GM15510 (cell line): Measurements from ENCODE around the gene PLCB1.

ENCODE experiments used
- POLR2A ChIP-seq: IDR thresholded peaks from 3 replicates; pipeline ENCODE4 v1.6.1; 2011; ENCODE audit warnings: borderline replicate concordance; ENCODE audit not compliant: insufficient read length; ENCODE audit errors: extremely low read depth

PLCB1 gene

DNA sequence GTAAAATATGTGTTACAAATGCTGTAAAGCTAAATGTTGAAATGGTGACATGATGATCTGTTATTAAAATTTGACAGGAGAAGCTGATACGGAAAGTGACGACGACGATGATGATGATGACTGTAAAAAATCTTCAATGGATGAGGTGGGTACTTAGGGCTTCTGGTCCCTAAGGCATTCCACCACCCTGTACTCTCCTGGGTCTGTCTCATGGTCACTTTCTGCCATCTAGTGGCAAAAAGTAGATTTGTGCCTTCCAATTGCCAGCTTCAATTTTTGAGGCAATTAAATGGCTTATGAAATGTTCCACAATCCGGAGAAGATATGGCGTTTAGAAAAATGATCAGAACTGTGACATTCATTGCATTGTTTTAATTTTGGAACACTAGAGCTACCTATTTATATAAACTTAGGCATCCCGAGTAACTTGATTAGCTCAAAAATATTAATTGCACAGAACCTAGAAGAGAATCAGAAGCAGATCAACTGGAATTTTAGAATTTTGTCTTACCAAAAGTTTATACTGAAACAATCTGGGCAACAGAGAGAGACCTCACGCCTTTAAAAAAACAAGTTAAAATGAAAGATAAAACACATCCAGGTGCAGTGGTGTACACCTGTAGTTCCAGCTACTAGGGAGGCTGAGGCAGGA, 590.3 kb downstream of the PLCB1 start:
- no peak for TF ChIP-seq POLR2A

DNA sequence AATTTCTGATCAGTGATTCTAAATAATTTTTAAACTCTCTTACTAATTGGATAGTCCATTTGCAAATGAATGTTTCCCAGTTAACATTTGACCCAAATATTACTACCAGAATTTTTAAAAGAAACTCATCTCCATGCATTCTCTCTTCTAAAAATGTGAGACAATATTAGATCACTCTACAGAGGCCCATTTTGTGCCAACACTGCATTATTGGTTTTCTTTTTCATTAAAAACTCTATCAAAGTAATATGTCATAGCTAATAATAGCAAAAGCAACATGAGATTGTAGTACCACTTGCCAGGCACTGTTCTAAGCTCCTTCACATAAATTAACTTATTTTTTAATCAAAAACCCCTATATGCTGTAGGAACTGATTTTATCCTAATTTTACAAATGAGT, 591.2 kb downstream of the PLCB1 start:
- TF ChIP-seq POLR2A = no peak

DNA sequence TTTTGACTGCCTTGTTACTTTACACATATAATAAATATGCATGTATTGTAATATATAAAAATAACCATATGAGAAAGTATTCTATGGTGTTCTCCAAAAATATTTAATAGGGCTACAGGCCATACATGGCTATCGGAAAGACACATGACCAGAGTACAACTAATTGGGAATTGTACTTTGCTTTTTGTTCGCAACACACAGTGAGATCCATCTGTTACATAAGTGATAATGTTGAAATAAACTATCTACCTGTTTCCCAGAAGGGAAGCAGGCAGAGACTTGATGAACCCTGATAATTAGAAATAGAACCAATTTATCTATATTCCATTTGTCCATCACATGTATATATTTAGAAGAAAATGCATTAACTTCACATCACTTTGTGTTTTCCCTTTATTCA, 592.8 kb downstream of the PLCB1 start:
- TF ChIP-seq POLR2A = no peak

DNA sequence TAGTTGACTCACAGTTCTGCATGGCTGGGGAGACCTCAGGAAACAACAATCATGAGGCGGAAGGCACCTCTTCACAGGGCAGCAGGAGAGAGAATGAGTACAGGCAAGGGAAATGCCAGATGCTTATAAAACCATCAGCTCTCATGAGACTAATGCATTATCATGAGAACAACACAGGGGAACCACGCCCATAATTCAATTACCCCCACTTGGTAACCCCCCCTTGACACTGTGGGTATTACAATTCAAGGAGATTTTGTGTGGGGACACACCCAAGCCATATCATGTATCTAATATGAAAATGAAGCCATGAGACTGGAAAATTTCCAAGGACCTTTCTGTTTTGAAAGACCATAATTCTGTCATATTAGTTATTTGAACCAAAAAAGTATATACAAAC, 594.4 kb downstream of the PLCB1 start:
- TF ChIP-seq POLR2A = no peak

DNA sequence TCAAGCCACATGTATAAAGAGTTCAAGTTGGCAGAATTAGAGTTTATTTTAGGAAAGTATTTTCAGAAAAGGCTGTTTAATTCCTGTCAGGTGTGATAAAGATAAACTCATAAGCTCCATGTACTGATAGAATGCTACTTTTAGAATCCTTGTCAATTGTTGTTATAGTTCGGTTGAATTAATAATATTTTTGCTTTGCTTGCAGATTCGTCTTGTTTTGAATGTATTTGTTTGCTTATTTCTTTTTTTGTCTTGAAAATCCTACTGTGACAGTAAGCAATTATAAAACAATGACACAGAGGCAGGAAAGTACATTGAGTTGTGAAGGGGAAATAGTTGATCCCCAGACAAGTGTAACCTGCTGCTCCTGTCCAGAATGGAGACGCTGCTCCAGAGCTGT, 602.9 kb downstream of the PLCB1 start:
- no peak for TF ChIP-seq POLR2A

DNA sequence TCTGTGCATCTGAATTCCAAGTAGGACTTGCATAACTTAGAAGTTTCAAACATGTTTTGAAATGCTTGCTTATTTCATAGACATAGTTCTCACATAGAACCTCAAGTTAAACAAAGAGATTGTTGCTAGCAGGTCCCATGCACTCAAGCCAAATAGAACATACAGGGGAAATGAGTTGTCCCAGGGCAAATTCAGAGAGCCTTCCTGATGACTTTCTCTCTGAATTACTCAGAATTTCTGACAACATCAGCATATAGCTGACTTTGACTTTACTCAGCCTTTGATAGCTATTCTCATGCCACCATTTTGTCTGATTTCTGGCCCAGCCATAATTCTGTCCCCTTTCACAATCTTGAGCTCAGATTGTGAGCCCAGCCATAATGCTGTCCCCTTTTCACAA, 603.6 kb downstream of the PLCB1 start:
- TF ChIP-seq POLR2A = no peak

DNA sequence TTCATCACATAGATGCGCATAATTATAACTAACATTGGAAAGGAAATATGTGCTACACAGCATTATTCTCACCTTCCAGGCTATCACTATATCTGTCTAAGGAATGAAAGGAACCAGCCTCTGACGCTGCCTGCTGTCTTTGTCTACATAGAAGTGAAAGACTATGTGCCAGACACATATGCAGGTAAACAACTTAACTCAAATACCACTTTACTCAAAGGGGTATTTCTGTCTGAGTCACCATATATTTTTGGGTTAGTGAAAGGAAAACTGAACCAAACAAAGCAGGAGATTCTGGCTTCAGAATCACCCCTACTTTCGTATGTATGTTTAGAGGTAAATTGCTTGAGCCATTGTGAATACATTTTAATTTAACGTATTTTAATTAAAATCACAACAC, 608.2 kb downstream of the PLCB1 start:
- no peak for TF ChIP-seq POLR2A

DNA sequence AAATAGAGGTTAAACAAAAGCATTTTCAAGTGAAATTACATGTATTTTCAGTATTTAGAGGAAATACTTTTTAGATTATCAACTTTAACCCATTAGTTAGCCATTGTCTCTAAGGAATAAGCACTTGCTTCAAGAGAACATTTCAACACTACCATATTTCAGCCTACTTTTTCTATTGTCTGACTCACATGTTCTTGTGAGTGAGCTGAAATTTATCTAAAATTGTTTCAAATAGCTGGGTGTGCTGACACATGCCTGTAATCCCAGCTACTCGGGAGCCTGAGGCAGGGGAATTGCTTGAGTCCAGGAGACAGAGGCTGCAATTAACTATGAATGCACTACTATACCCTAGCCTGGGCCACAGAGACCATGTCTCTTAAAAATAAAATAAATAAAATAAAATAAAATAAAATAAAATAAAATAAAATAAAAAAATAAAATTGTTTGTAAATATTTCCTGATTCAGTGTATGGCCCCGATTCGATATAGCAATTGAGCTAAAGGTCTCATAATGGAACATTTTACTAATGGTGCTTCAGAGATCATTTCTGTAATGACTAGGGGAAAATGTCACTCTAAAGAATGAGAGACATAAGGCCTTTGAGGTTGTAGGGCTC, 612.3 kb downstream of the PLCB1 start:
- no peak for TF ChIP-seq POLR2A

DNA sequence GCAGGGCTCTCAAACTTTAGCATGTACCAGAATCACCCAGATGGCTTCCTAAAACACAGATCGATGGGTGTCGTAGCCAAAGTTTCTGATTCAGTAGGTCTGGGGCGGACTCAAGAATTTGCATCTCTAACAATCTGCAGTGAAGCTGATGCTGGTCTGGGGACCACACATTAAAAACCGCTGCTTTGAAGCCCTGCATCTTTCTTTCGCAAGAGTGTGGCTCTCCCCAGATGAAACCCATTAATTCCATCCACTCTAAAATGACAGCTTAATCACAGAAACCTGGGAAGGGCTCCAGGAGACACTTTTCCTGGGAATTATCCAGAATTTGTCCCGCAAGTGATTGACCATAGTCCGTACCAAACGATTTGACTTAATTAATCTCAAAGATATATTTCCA, 617.0 kb downstream of the PLCB1 start:
- TF ChIP-seq POLR2A = no peak

DNA sequence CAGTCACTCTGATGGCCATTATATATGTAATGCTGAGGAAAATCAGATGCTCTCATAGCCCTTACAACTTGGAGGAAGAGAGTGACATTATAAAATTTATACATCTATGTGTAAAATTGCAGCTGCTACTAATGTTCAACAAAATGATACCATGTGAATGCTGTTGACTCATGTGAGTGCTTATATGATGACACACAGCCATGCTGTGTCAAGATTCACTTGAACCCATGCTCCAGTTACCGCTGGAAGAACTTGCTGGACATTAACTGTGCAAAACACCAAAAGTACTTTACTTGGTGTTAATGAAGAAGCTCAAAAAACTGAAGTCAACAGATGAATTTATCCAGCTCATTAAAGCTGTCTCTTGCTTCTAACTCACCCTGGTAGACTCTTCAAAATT, 617.9 kb downstream of the PLCB1 start:
- TF ChIP-seq POLR2A = no peak

DNA sequence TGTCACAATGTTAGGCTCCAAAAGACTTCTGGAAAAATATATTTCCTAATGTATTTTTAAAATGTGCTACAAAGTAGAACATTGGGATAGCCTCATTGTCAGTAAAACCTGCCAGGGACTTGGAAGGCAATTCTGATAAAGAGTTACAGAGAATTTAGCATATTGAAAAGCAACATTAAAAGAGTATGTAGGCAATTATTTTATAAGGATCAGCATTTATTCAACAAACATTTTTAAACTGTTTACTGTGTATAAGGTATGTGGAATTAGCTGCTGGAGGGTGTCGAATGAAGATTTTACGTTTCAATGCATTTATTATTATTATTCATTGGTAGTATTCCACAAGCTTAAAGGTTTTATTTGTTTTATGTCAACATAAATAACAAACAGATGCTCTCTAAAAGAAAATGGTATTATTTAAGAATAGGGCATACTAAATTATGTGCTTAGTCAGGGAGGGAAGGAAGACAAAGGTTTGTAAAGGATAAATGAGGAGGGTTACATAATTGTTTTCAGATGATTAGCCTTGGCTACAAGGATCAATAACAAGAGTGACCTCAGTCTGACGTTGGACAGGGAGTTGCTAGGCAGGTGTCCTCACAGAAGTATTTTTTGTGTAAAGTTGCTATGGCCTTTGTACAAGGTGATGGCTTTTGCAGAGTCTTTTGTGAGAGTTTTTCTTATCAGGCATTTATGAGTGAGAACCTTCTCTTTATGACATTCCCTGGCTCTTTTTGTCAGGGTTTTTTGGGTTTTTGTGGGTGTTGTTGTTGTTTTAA, 623.5 kb downstream of the PLCB1 start:
- TF ChIP-seq POLR2A = no peak

DNA sequence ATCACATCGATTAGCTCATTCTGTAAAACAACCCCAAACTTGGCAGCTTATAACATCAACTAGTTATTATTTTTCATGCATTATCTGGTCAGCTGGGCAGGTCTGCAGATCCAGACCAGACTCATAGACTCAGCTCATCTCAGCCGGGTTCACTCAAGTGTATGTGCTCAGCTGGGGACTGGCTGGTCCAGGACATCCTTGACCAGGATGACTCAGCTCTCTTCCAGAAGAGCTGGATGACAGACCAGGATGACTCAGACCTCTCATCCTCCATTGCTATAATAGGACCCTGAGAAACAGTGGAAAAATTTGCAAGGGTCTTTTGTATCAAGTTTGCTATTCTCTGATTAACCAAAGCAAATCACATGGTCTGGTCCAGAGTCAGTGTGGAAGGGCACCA, 624.3 kb downstream of the PLCB1 start:
- TF ChIP-seq POLR2A = no peak

DNA sequence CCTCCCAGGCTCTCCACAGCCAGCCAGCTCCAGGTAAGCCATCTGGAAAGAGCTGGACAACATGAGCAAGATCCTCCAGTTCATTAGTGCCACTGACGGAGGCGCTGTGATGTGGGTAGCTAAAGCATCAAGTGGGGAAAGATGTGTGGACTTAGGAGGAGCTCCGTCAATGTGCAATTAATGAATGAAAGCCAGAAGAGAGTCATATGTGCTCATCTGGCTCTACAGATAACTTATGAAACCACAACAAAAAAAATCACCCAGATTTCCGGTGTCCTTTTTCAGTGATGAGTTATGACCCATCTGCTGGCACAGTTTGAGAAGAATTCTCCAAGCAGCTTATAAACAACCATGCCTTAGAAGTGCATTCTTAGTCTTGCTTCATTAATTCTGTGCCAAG, 625.1 kb downstream of the PLCB1 start:
- TF ChIP-seq POLR2A = no peak

DNA sequence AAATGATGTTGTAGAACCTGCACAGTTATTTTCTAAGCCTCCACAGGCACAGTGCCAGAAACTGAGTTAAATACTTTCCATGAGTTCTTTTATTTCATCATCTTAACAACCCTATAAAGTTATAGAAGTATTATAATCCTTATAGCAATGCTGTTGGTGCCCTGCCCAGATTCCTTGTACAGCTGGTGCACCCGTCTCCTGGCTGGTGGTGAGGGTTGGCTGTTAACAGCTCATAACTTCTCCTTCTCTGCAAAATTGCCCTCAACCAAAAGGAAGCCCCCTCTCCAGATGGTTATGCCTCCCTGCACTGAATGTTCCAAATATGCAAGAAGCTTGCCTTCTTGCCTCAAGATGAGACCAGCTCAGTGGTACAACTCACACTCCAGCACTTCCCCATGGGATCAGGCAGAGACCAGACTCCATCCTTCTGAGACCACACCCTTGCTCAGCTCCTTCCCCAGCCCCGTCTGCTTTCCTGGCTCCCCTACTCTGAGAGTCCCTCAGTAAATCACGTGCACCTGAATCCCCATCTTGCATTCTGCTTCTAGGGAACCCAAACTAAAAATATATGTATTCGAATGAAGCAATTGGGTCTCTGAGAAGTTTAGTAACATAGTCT, 632.4 kb downstream of the PLCB1 start:
- TF ChIP-seq POLR2A = no peak

DNA sequence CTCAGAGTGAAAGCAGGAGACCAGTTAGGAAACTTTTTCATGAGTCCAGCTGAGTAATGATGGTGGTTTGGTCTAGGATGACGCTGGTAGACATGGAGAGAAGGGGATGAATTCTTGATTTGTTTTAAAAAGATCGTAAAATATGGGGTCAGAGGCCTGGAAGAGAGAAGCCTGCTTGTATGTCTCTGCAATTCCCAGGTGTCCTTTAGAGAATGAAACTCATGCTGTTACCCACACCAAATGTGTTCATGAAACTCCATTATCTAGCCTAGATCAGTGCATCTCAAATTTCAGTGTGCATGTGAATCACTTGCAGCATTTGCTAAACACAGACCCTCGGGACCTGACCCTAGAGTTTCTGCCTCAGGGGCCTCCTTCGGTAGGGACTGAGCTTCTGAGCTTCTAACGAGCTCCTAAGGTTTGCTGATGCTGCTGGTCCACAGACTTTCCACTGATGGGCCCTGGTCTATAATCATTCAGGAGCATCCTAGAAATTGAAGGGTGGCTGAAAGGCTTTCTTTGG, 634.9 kb downstream of the PLCB1 start:
- TF ChIP-seq POLR2A = no peak
